ENCODE measurements around the gene OR51E1.

OR51E1 gene, protein sequence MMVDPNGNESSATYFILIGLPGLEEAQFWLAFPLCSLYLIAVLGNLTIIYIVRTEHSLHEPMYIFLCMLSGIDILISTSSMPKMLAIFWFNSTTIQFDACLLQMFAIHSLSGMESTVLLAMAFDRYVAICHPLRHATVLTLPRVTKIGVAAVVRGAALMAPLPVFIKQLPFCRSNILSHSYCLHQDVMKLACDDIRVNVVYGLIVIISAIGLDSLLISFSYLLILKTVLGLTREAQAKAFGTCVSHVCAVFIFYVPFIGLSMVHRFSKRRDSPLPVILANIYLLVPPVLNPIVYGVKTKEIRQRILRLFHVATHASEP

DNA sequence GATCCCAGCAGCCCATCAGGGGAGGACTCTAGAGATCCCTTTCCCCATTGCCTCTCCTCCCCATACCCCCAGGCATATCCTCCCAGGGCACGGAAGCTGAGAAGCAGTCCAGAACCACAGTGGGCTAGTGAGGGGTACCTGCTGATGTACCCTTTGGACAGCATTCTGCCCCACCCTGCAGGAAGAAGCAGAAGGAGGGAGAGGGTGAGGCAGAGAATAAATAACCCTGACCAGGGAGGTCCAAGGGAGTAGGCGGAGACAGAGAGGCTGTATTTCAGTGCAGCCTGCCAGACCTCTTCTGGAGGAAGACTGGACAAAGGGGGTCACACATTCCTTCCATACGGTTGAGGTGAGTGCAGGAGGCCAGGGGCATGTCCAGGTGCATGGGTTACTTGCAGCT lies at the start of gene OR51E1:
Gene OR51E1, plus strand, starts transcription at position 301 of the 400 bp plus-strand sequence. CDS start 8,545 bp downstream, outside the sequence.
- no peak for DNase-seq

DNA sequence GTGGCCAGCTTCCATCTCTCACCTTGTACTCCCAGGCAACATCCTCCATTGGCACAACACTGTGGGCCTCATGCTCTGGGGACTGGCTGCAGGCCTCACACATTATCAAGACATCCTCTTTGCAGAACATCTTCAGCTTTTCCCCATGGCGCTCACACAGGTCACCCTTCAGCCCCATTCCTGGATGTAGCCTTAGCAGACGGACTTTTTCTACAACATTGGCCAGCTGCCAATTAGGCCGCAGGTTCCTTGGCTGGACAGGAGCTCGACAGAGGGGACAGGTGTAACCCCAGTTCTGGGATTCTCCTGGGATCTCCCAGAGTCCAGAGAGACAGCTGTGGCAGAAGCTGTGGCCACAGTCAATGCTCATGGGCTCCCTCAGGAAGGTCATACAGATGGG lies 38.7 kb upstream of the OR51E1 start:
- no peak for DNase-seq

DNA sequence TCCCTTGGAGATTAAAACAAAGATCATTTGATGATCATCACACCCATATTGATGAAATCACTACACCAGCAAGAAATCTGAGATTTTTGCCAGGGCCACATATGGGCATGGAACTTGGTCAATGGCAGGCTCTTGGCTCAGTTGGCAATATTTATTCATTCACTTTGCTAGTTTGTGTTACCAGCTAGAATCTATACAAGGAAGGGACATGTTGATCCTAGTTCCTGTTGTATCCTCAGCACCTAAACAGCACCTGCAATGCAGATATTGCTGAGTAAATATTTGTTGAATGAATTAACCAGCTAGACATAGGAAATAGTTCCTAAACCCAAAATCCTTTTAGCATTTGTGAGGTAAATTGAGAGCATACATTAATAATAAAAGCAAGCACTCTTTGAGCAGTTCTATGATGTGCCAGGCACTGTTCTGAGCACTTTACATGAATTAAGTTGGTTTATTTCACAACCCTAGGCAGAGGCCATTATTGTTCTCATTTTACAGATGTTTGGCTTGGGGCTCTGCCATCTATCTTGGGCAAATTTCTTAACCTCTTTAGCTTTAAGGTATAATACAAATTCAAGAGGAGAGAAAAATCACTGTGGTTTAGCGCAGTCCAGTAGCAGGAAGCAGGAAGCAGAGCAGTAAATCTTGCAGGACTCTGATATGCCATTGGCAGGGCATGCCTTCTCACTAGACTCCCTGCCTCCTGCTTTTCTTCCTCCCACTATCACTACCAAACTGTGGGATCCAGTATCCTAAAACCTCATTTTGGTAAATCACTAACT lies 37.4 kb upstream of the OR51E1 start:
- DNase-seq = no peak

DNA sequence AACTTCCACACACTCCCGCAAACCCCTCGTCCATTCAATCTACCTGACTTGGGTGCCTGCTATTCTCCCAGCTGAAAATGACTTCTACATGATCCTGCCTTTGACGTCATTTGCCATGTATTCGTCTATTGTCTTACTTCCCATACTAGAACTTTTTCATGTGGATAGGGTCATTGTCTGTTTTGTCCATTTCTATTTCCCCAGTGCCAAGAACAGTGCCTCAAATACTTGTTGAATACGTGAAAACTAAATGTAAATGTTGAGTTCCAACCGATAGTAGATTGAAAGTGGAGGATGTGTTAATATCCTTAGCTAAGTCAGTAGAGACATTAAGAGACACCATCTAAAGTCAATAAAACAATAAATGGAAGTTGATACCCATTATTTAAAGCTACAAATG lies 36.7 kb upstream of the OR51E1 start:
- no peak for DNase-seq

DNA sequence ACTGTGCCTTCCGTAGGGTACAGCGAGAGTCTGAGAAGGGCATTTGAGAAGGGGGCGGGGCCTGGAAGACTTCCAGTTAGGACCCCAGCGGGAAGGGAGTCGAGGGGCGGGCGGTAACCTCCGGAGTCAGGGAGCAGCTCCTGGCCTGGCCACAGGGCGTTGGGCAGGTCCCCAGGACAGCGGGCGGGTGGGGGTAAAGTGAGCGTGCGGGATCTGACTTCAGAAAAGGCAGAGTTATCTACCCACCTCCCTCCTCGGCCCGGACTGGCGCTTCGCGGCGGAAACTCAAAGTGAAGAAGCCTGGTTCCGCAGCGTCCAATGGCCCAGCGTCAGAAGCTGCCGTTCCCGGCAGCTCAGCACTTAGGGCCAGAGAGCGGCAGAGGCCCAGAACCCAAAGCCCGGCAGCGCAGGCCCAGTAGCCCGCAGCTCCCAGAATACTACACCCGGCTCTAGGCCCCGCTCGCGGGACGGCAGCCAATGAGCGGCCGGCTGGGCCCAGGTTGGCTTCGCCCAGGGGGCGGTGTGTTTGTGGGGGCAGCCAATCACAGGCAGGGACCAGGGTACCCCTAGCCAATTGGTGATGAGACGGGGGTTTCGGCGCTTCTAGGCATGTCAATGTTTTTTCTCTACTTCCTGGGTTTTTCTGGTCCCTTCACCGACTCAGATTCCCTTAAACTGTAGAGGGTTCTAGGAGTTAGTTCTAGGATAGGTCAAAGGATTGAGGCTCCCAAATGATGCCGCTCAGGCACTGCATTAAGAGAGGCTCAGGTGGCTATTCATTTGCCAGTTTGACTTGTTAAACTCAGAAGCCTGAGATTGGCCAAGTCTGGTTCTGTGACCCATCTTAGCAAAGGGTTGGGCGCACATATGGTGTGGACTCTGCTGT lies 35.8 kb upstream of the OR51E1 start, which contains the start of gene TRIM68:
Gene TRIM68, minus strand, starts transcription at position 451 of the 886 bp plus-strand sequence. CDS start 2,727 bp downstream, outside the sequence.
- peak; percentile 92 for DNase-seq

DNA sequence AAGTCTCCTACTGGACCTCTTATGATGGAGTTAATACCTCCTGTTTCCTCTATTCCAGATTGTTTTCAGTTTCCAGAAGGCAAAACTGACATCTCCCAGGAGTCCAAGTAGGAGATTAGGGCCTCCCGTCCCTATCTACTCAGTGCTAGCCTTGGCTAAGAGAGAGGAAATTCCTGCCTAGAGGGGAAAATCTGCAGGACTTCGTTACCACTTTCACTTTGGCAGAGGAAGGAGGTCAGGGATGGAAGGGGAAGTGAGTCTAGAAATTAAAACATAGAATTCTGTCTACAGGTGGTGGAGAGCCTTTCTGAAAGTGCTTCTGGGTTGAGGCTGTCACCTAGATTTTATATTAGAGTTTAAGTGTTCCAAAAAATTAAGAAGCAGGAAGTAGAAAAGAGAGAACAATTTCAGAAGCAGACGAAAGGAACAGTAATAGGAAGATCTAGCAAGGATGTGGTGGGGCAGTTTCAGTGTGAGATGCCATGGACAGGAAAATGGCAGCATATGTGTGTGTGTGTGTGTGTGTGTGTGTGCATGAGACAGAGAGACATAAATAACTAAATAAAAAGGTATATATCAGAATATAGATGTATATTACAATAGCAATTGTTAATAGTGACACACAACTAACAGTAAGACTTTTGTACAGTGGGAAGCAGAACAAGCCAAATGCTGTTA lies 33.4 kb upstream of the OR51E1 start:
- DNase-seq = no peak

DNA sequence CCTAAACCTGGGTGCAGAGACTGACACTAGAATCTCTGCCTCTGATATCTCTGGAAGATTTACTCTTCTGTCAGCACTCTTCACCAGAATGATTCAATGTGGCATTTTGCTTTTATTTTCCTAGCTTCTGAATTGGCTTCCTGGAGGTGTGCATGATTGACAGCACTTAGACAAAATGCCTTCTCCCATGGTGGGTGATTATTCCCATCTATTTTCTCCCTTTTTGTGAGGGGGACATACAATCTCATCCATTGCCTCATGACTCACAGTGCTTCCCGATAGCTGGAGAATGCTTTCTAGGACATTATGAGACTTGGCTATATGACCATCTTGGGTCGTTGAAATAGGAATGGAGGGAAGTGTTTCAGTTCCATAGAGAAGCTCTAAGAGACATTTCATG lies 31.8 kb upstream of the OR51E1 start:
- DNase-seq = no peak

DNA sequence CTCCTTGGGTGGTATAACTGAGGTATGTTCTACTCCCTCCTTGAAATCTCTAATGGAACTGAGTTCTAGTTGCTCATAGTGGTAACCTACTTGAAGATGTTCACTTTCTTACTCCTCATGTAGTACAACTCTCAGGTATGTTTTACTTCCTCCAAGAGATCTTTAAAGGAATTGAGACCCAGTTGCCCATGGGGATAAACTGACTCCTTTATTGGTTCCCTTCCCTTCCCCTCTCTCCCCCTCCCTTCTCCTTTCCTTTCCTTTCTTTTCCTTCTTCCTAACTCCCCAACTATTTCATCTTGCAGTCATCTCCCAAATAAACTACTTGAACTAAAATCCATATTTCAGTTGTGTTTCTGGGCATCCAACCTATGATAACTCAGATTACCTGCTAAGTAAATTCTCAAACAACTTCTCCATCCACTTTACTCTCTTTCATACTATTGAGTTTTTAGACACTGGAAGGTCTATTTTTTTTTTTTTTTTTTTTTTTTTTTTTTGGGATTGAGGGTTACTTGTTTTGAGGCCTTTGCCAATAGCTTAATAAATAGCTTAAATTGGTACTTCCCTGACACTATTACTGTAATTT lies 27.8 kb upstream of the OR51E1 start:
- no peak for DNase-seq

DNA sequence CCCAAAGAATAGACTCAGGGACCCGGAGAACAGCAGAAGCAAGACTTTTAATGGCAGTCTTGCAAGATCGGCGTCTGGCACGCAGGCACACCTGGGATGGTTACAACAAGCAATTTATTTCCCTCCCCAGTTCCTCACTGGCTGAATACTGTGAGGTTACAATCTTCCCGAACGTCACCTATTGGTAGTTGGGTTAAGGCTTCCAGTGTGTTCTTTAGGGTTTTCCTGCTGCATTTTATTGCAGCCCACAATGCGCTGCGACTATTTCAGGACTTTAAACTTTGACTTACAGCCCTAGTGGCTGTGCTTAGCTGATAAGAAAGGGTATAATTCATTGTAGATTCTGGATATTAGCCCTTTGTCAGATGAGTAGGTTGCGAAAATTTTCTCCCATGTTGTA lies 24.3 kb upstream of the OR51E1 start:
- DNase-seq = no peak

DNA sequence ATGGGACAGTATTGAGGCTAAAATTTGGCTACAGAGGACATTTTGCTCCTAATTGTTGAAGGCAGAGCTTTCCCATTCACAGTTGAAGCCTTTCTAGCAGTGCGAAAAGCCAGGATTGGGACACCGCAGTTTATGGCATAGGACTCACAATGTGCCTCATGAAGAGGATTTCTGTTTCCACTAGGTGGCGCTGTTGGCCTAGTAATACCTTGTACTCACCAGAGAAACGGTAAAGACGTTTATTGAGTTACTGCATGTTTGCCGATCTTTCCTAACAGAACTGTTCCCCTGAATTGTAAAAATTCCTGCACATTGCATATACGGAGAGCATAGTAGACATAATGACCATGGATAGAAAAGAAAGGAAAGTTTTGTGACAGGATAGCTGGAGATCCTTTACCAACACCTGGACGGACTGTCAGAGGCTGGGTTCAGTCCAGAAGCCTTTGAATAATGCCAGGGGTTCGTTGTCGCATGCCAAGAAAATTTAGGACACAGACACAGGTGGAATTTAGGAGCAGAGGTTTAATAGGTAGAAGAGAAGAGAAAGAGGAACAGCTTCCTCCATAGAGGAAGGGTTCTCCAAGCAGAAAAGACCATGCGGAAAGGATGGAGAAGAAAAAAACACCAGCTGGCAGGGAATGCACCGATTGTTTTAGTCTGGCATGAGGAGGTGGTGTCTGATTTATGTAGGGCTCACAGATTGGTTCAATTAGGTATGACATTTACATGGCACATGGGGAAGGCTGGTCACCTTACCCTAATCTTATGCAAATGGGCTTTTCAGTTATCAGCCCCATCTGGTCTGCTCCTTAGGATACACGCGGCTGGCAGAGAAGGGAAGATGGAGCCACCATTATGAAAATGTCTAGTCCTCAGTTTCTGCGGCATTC lies 17.3 kb upstream of the OR51E1 start:
- DNase-seq = peak; percentile 22

DNA sequence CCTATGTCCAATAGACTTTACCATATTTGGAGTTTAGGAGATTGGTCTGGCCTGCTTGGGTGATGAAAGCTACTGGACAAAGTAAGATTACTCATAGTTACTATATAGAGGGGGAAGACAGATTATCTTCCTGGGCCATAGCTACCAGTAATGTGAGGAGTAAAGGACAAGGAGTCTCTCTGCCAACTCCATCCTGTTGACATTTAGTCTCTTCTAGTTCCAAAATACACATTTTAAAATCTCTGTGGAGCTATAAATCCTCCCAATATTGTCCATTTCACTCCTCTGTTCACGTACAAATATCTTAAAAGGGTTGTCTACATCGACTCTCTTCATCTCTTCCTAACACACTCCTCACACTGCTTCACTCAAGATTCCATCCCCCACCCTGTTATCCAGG lies 7.6 kb upstream of the OR51E1 start:
- DNase-seq = no peak

DNA sequence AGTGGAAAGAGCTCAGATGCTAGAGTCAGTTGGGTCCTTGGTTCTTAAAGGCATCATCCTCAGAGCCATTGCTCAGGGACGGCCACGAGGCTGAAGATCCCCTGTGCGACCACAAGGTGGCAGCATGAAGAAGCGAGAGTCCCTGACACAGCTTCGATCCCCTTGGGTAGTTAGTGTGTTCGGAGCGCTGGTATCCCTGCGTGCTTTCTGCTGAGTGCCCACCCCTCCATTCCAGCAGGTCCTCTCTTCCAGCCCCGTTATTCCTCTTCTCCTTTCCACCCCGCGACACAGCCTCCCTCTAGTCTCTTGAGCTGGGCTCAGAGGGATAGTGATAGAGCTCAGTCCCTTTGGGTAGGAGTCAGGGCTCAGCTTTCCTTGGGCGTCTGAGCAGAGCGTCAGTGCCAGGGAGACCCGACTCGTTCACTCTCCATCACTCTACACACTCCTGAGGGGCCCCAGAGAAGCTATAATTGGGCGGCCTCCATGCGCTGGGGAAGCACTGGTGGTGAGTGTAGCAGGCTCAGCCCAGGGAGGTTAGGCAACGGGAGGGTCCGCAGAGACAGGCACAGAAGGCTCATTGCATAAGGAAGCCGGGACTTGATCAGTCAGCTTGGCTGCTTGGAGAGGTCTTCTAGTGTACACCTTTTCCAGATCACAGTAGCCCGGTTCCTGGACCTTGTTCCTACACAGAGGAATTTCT lies 6.7 kb upstream of the OR51E1 start, which contains the start of gene OR51D1:
Gene OR51D1, plus strand, starts transcription at position 516 of the 700 bp plus-strand sequence. CDS start 2,314 bp downstream, outside the sequence.
- DNase-seq = peak; percentile 62

DNA sequence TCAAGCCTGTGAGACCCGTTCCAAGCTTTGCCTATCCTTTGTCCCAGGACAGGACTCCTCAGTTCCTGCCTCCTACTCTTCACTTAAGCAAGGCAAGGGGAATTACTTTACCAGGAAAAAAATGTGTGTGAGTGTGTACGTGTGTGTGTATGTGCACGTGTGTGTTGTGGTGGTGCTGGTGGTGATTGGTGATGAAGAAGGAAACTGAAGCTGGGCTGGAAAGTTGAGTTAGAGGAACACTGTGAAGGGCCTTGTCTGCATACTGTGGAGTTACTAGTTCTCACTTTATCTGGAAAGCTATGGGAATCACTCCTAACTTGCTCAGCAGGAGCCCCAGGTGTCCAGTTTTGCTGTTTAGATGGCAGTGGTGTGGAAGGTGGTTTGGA lies 6.1 kb upstream of the OR51E1 start:
- no peak for DNase-seq

DNA sequence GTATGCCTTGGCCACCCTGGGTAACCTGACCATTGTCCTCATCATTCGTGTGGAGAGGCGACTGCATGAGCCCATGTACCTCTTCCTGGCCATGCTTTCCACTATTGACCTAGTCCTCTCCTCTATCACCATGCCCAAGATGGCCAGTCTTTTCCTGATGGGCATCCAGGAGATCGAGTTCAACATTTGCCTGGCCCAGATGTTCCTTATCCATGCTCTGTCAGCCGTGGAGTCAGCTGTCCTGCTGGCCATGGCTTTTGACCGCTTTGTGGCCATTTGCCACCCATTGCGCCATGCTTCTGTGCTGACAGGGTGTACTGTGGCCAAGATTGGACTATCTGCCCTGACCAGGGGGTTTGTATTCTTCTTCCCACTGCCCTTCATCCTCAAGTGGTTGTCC lies 3.9 kb upstream of the OR51E1 start:
- no peak for DNase-seq

DNA sequence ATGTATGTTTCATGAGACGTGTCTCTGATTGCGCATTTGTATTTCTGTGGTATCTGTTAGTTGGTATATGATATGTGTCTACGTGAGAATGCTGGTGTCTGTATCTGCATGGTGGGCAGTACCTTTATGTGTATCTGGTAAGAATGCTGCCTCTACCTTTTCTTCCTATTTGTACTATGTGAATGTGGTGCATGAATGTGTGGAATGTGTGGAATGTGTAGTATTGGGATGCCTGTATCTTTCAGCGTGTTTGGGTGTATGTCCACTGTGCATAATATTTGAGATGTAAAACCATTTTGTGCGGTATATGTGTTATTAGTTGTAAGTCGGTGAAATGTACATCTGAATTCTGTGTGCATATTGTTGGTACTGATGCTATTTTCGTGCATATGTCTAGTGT lies 2.3 kb upstream of the OR51E1 start:
- no peak for DNase-seq

DNA sequence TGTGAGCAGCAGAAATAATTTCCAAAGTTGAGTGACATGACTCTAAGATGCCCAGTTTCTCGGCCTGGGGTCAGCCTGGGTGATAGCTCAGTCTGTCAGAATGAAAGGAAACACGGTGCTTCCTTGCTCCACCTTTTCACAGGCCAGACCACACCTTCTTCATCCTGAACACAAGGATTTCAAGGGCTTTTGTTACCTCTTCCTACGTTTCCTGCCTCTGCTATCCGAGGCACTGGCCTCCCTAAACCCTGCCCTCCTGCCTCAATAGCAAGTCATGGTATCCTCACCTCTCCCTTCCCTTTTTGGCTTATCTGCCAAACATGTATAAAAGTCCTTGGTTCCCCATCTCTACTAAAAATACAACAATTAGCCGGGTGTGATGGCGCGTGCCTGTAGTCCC lies 1.7 kb upstream of the OR51E1 start:
- no peak for DNase-seq

DNA sequence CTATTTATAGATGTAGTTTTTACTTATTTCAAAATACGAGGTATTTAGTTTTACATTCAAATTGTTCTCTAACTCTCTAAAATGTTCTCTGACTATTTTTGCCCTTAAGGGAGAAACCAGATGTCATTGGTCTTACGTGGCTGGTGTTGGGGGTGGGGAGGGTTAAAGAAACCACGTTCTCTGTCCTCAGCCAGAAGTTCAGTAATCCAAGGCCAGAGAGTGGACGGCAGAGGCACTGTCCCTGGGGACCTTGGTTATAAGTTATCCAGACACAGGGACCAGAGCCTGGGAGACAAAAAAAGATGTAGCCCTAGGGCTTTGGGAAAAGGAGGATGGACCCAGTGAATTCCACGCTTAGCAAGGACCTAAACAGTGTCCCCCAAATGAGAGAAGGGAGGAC lies 706 bp upstream of the OR51E1 start:
- no peak for DNase-seq

DNA sequence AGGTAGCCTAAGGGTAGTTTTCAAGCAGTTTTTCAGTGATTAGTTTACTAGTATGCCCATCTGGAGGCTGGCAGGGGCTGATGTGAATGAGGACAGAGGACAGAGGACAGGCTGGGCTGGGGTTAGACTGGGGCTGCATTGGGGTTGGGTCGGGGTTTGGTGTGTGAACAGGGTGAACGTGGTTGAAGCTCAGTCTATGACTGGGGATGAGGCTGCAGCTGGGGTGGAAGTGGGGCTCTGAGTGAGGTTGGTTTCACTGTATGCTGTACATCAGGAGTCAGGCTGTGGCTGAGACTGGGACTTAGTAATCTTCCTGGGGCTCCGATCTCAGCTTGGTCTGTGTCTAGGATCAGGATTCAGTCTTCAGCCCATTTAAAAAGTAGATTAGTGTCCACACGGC lies 451 bp downstream of the OR51E1 start:
- DNase-seq = no peak

DNA sequence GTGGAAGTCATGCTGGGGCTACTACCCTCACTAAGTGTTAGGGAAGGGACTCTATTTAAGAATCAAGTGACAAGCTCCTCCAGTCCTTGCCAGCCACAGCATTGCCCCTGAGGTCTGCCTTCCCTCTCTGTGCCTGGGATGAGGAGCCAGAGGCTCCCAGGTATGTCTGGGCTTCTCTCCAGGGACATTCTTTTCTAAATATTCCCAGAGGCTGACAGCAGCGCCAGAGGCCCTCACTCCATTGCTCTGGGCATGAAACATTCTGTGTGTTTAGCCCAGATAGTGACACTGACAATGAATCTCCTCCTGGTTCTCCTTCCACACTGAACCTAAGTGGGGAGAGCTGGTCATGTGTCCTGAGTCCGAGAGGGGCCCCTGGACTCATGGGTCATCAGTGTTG lies 2.2 kb downstream of the OR51E1 start:
- DNase-seq = no peak

DNA sequence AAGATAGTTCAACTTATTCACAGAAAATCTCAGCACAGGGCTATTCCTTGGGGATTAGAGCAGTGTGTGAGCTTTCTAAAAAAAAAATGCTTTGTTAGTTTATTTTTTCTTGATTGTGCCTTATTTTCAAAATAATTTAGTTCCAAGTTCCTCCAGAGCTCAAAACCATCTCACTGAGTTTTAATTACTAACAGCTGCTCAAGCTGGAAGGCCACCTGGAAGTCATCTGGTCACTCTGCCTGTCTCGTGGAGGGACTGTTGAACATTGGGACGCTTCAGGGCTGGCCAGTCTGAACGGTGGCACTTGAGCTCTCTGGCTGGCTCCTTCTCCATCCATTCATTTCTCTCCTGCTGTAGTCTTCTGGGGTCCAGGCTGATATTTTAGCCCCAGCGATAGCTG lies 4.0 kb downstream of the OR51E1 start:
- DNase-seq = no peak
